Measurements from ENCODE around the gene CCDC200.

Gene CCDC200

DNA sequence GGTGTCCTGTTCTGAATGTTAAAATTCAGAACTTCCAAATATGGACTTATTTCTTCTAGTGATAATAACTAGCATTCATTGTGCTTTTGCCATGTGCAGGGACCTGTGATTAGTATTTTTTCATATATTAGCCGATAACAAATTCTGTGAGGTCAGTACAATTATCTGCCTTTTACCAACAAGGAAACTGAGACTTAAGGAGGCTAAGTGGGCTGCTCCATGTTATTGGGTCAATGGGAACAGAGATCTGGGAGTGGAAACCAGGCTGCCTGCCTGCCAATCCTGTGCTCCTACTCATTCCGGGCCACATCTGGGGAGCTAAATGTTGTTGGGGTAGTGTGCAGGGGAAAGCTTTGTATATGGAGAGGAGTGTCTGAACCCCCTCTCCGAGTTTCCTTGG lies 13.1 kb downstream of the CCDC200 start:
- ATAC-seq, result no peak

GRCh38 chr17:43213545-43213944 lies 14.9 kb downstream of the CCDC200 start:
- TF ChIP-seq, protein P1, sequence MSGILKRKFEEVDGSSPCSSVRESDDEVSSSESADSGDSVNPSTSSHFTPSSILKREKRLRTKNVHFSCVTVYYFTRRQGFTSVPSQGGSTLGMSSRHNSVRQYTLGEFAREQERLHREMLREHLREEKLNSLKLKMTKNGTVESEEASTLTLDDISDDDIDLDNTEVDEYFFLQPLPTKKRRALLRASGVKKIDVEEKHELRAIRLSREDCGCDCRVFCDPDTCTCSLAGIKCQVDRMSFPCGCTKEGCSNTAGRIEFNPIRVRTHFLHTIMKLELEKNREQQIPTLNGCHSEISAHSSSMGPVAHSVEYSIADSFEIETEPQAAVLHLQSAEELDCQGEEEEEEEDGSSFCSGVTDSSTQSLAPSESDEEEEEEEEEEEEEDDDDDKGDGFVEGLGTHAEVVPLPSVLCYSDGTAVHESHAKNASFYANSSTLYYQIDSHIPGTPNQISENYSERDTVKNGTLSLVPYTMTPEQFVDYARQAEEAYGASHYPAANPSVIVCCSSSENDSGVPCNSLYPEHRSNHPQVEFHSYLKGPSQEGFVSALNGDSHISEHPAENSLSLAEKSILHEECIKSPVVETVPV (CRISPR knock-in tag; IDR thresholded peaks at IDR 0.05), result no peak
- no peak for TF ChIP-seq ZC3H10 (CRISPR knock-in tag; IDR thresholded peaks at IDR 0.05)
- ATAC-seq, result no peak

More for the DNA sequence above, 13.1 kb downstream of the CCDC200 start:
- TF ChIP-seq, protein P2, sequence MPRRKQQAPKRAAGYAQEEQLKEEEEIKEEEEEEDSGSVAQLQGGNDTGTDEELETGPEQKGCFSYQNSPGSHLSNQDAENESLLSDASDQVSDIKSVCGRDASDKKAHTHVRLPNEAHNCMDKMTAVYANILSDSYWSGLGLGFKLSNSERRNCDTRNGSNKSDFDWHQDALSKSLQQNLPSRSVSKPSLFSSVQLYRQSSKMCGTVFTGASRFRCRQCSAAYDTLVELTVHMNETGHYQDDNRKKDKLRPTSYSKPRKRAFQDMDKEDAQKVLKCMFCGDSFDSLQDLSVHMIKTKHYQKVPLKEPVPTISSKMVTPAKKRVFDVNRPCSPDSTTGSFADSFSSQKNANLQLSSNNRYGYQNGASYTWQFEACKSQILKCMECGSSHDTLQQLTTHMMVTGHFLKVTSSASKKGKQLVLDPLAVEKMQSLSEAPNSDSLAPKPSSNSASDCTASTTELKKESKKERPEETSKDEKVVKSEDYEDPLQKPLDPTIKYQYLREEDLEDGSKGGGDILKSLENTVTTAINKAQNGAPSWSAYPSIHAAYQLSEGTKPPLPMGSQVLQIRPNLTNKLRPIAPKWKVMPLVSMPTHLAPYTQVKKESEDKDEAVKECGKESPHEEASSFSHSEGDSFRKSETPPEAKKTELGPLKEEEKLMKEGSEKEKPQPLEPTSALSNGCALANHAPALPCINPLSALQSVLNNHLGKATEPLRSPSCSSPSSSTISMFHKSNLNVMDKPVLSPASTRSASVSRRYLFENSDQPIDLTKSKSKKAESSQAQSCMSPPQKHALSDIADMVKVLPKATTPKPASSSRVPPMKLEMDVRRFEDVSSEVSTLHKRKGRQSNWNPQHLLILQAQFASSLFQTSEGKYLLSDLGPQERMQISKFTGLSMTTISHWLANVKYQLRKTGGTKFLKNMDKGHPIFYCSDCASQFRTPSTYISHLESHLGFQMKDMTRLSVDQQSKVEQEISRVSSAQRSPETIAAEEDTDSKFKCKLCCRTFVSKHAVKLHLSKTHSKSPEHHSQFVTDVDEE (CRISPR knock-in tag; IDR thresholded peaks at IDR 0.05), result no peak
- TF ChIP-seq, protein P3, sequence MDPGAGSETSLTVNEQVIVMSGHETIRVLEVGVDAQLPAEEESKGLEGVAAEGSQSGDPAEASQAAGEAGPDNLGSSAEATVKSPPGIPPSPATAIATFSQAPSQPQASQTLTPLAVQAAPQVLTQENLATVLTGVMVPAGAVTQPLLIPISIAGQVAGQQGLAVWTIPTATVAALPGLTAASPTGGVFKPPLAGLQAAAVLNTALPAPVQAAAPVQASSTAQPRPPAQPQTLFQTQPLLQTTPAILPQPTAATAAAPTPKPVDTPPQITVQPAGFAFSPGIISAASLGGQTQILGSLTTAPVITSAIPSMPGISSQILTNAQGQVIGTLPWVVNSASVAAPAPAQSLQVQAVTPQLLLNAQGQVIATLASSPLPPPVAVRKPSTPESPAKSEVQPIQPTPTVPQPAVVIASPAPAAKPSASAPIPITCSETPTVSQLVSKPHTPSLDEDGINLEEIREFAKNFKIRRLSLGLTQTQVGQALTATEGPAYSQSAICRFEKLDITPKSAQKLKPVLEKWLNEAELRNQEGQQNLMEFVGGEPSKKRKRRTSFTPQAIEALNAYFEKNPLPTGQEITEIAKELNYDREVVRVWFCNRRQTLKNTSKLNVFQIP (CRISPR knock-in tag; IDR thresholded peaks at IDR 0.05; ENCODE audit: borderline replicate concordance, low read depth), result no peak
- TF ChIP-seq ZC3H10 (CRISPR knock-in tag; IDR thresholded peaks at IDR 0.05) (no peak), ZNF8 (CRISPR knock-in tag; IDR thresholded peaks at IDR 0.05) (no peak), RARB (CRISPR knock-in tag; IDR thresholded peaks at IDR 0.05) (no peak), ARNTL (CRISPR knock-in tag; IDR thresholded peaks at IDR 0.05; ENCODE audit: borderline replicate concordance, low read depth) (no peak)
- TF ChIP-seq, protein P4, sequence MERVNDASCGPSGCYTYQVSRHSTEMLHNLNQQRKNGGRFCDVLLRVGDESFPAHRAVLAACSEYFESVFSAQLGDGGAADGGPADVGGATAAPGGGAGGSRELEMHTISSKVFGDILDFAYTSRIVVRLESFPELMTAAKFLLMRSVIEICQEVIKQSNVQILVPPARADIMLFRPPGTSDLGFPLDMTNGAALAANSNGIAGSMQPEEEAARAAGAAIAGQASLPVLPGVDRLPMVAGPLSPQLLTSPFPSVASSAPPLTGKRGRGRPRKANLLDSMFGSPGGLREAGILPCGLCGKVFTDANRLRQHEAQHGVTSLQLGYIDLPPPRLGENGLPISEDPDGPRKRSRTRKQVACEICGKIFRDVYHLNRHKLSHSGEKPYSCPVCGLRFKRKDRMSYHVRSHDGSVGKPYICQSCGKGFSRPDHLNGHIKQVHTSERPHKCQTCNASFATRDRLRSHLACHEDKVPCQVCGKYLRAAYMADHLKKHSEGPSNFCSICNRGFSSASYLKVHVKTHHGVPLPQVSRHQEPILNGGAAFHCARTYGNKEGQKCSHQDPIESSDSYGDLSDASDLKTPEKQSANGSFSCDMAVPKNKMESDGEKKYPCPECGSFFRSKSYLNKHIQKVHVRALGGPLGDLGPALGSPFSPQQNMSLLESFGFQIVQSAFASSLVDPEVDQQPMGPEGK (CRISPR knock-in tag; IDR thresholded peaks at IDR 0.05; ENCODE audit: borderline replicate concordance), result no peak

GRCh38 chr17:43212641-43213490 lies 15.6 kb downstream of the CCDC200 start:
- TF ChIP-seq PPARA (CRISPR knock-in tag; IDR thresholded peaks at IDR 0.05; ENCODE audit: borderline replicate concordance), result no peak
- TF ChIP-seq, protein P4 (CRISPR knock-in tag; IDR thresholded peaks at IDR 0.05; ENCODE audit: borderline replicate concordance), result no peak
- TF ChIP-seq ZNF70 (CRISPR knock-in tag; IDR thresholded peaks at IDR 0.05), result no peak
- no peak for TF ChIP-seq ZC3H10 (CRISPR knock-in tag; IDR thresholded peaks at IDR 0.05)
- TF ChIP-seq ZNF565 (CRISPR knock-in tag; conservative IDR thresholded peaks at IDR 0.05; ENCODE audit: low read depth), result no peak
- TF ChIP-seq GLIS3 (CRISPR knock-in tag; IDR thresholded peaks at IDR 0.05), result no peak
- TF ChIP-seq ZNF8 (CRISPR knock-in tag; IDR thresholded peaks at IDR 0.05), result no peak

GRCh38 chr17:43211480-43212402 lies 16.7 kb downstream of the CCDC200 start, which contains the start of gene TMEM106A:
Gene TMEM106A, plus strand, starts transcription at chr17:43211875. Its CDS starts 1,167 bp downstream, at chr17:43213042.
- no peak for ATAC-seq
- no peak for TF ChIP-seq SNAI2 (CRISPR knock-in tag; IDR thresholded peaks at IDR 0.05)
- TF ChIP-seq ISL1 (CRISPR knock-in tag; IDR thresholded peaks at IDR 0.05), result no peak
- no peak for TF ChIP-seq GLIS3 (CRISPR knock-in tag; IDR thresholded peaks at IDR 0.05)
- TF ChIP-seq TCF4 (CRISPR knock-in tag; IDR thresholded peaks at IDR 0.05; ENCODE audit: borderline replicate concordance), result no peak
- TF ChIP-seq ESRRG (CRISPR knock-in tag; IDR thresholded peaks at IDR 0.05), result no peak
- TF ChIP-seq, protein P5, sequence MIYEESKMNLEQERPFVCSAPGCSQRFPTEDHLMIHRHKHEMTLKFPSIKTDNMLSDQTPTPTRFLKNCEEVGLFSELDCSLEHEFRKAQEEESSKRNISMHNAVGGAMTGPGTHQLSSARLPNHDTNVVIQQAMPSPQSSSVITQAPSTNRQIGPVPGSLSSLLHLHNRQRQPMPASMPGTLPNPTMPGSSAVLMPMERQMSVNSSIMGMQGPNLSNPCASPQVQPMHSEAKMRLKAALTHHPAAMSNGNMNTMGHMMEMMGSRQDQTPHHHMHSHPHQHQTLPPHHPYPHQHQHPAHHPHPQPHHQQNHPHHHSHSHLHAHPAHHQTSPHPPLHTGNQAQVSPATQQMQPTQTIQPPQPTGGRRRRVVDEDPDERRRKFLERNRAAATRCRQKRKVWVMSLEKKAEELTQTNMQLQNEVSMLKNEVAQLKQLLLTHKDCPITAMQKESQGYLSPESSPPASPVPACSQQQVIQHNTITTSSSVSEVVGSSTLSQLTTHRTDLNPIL (CRISPR knock-in tag; IDR thresholded peaks at IDR 0.05; ENCODE audit: low read depth), result no peak
- TF ChIP-seq ZFP3 (CRISPR knock-in tag; IDR thresholded peaks at IDR 0.05), result no peak
- TF ChIP-seq ZNF8 (CRISPR knock-in tag; IDR thresholded peaks at IDR 0.05), result no peak
- TF ChIP-seq ZC3H10 (CRISPR knock-in tag; IDR thresholded peaks at IDR 0.05), result no peak
- TF ChIP-seq, protein P1 (CRISPR knock-in tag; IDR thresholded peaks at IDR 0.05), result no peak
- TF ChIP-seq ZNF565 (CRISPR knock-in tag; conservative IDR thresholded peaks at IDR 0.05; ENCODE audit: low read depth), result no peak

More at GRCh38 chr17:43212641-43213490, 15.6 kb downstream of the CCDC200 start:
- no peak for ATAC-seq

Data from SK-N-SH treated with all-trans-retinoic acid at 6 μM for 48 hours (cell line).